Measurements from ENCODE around the gene ASB7.

DNA sequence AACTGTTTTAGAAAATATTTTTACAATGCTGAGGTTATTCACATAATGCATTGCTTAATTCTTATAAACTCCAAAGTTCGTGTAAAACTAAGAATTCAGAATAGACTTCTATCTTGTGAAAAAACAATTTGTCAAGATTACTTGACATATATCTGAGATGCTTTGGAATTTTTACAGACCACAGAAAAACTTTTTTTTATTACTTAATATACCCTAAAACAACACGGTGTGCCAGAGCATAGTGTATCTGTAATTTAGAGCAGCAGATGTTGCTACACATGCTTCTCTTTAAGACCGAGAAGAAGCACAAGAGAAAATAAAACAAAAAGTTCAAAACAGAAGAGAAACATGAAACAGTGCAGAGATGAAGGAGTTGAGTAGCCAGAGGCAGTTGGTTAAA is 26.4 kb downstream of the ASB7 start:
- TF ChIP-seq, protein P1, sequence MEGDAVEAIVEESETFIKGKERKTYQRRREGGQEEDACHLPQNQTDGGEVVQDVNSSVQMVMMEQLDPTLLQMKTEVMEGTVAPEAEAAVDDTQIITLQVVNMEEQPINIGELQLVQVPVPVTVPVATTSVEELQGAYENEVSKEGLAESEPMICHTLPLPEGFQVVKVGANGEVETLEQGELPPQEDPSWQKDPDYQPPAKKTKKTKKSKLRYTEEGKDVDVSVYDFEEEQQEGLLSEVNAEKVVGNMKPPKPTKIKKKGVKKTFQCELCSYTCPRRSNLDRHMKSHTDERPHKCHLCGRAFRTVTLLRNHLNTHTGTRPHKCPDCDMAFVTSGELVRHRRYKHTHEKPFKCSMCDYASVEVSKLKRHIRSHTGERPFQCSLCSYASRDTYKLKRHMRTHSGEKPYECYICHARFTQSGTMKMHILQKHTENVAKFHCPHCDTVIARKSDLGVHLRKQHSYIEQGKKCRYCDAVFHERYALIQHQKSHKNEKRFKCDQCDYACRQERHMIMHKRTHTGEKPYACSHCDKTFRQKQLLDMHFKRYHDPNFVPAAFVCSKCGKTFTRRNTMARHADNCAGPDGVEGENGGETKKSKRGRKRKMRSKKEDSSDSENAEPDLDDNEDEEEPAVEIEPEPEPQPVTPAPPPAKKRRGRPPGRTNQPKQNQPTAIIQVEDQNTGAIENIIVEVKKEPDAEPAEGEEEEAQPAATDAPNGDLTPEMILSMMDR (conservative IDR thresholded peaks at IDR 0.05) = no peak
- no peak for TF ChIP-seq EZH2 (IDR thresholded peaks at IDR 0.05; ENCODE audit: low read depth)

Data from PC-9 (cell line).